Smooth muscle cell (in vitro differentiated cells): ENCODE measurements around the gene CES3. TPM values are rescaled to one million over a fixed set of nuclear protein-coding genes. Genes with fewer than 3 reads are reported as not detected.

Experiments used
- DNase-seq: peaks from one replicate; lab custom pipeline; 2025; ENCODE audit not compliant: unreplicated experiment; lab: John Stamatoyannopoulos, UW
- H2AFZ ChIP-seq: fragments of 200-600 bp; sonication (generic); 2 replicates; pipeline ENCODE4 v1.6.0; 2016; ENCODE audit warnings: antibody characterized with exemption, low read depth, mild to moderate bottlenecking
- H3F3A ChIP-seq: fragments of 200-600 bp; sonication (generic); 2 replicates; pipeline ENCODE4 v1.6.0; 2017; ENCODE audit warnings: antibody characterized with exemption, low read depth
- H3K27ac ChIP-seq: fragments of 200-600 bp; sonication (generic); 2 replicates; pipeline ENCODE4 v1.5.1; 2016; ENCODE audit warnings: low read depth, mild to moderate bottlenecking
- H3K27me3 ChIP-seq: fragments of 200-600 bp; sonication (generic); 2 replicates; pipeline ENCODE4 v1.6.1; 2016; ENCODE audit warnings: low read depth, mild to moderate bottlenecking
- H3K36me3 ChIP-seq: fragments of 200-600 bp; sonication (generic); 2 replicates; pipeline ENCODE4 v1.5.1; 2016; ENCODE audit warnings: low read depth
- H3K4me1 ChIP-seq: fragments of 200-600 bp; sonication (generic); 2 replicates; pipeline ENCODE4 v1.5.1; 2016; ENCODE audit warnings: low read depth
- H3K4me2 ChIP-seq: fragments of 200-600 bp; sonication (generic); 2 replicates; pipeline ENCODE4 v1.6.0; 2016; ENCODE audit warnings: mild to moderate bottlenecking
- H3K4me3 ChIP-seq: fragments of 200-600 bp; sonication (generic); 2 replicates; pipeline ENCODE4 v1.5.1; 2016; ENCODE audit warnings: mild to moderate bottlenecking
- H3K79me2 ChIP-seq: fragments of 200-600 bp; sonication (generic); 2 replicates; pipeline ENCODE4 v1.6.0; 2016; ENCODE audit warnings: low read depth, mild to moderate bottlenecking
- H3K9ac ChIP-seq: fragments of 200-600 bp; sonication (generic); 2 replicates; pipeline ENCODE4 v1.6.0; 2016; ENCODE audit warnings: low read depth
- H3K9me3 ChIP-seq: fragments of 200-600 bp; sonication (generic); replicated peaks from 2 replicates; pipeline ENCODE4 v1.5.1; 2016; ENCODE audit warnings: low read depth
- H4K20me1 ChIP-seq: fragments of 200-600 bp; sonication (generic); 2 replicates; pipeline ENCODE4 v1.6.0; 2016; ENCODE audit warnings: low read depth
- CTCF ChIP-seq: fragments of 200-600 bp; sonication (generic); IDR thresholded peaks from 2 replicates; pipeline ENCODE4 v1.5.1; 2017; ENCODE audit warnings: borderline replicate concordance, mild to moderate bottlenecking, antibody characterized with exemption; ENCODE audit not compliant: insufficient read depth, poor library complexity, severe bottlenecking
- WGBS: methylation state at CpG from one replicate; pipeline ENCODE4 v1.1.7; 2016; ENCODE audit warnings: low lambda C conversion rate; 5-methylcytosine and 5-hydroxymethylcytosine counted together
- polyA plus RNA-seq: library from polyadenylated mRNA; unstranded; fragments of >200 nt; fragmentation: Nextera tagmentation; extraction: Ambion mirVana; gene quantifications from 2 replicates; pipeline ENCODE4 v1.2.1, GENCODE V29; 2016
- total RNA-seq: library from RNA; depleted of rRNA; stranded (reverse); fragments of >200 nt; gene quantifications from 2 replicates; pipeline ENCODE4 v1.2.3, GENCODE V29; 2014

Gene CES3
- total and polyA plus RNA-seq, 2 experiments from 2014 or later, result 0.22 TPM; not detected in 1

- no peak for DNase-seq
- Histone ChIP-seq H3K27me3 (no peaks in the 10 kb centered on the region), H2AFZ (no peak overlapping the region), H3K9ac (no peak overlapping the region), H3K9me3 (no peaks in the 10 kb centered on the region), H3F3A (no peaks in the 10 kb centered on the region), H3K4me1 (peaks cover 16% of the 10 kb centered on the region), H3K4me2 (peak overlapping the region; percentile 93), H3K79me2 (peaks cover 25% of the 10 kb centered on the region), H4K20me1 (peaks cover 29% of the 10 kb centered on the region), H3K36me3 (no peaks in the 10 kb centered on the region), H3K4me3 (no peak overlapping the region), H3K27ac (no peak overlapping the region)
- 96% methylated on average over 6 of the region's 6 CpGs for WGBS
- no peak for TF ChIP-seq CTCF
Measured at GRCh38 chr16:66936462-66936861, 24.6 kb upstream of the CES3 start.

- Histone ChIP-seq H3K9me3 (no peaks in the 10 kb centered on the region), H3K27me3 (no peaks in the 10 kb centered on the region), H3K9ac (no peak overlapping the region), H3K79me2 (peaks cover 25% of the 10 kb centered on the region), H3K4me3 (no peak overlapping the region), H3K27ac (no peak overlapping the region), H4K20me1 (peaks cover 29% of the 10 kb centered on the region), H2AFZ (no peak overlapping the region), H3K4me1 (peaks cover 16% of the 10 kb centered on the region), H3K36me3 (no peaks in the 10 kb centered on the region), H3K4me2 (no peak overlapping the region), H3F3A (no peaks in the 10 kb centered on the region)
- no peak for TF ChIP-seq CTCF
- 97% methylated on average over 4 of the region's 4 CpGs for WGBS
- no peak for DNase-seq
Measured at GRCh38 chr16:66936889-66937554, 24.0 kb upstream of the CES3 start.

DNA sequence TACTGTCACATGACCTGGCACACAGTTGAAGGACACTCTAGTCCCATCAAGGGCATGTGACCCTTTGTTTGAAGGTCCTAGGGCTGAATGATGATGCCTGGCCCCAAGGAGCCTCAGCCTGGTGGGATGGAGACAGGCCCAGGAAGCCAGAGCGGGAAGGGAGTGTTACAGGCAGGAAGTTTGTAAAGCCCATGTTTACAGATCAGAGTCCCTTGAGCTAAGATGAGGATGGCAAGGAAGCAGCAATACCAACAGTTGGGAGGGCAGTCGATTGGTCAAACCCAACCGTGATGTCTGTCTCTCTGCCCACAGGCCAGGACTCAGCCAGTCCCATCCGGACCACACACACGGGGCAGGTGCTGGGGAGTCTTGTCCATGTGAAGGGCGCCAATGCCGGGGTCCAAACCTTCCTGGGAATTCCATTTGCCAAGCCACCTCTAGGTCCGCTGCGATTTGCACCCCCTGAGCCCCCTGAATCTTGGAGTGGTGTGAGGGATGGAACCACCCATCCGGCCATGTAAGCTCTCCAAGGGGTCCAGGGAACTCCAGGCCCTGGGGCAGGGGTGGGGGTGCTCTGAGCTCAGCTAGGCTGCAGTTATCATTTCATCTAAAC, 23.2 kb upstream of the CES3 start:
- no peaks in the 10 kb centered on the region for H3K9me3 ChIP-seq
- H4K20me1 ChIP-seq, result peaks cover 29% of the 10 kb centered on the region
- H3K9ac ChIP-seq, result no peak overlapping the region
- H3K79me2 ChIP-seq, result peaks cover 25% of the 10 kb centered on the region
- WGBS, result 95% methylated on average over 10 of the region's 10 CpGs
- H3K36me3 ChIP-seq, result no peaks in the 10 kb centered on the region
- H2AFZ ChIP-seq, result no peak overlapping the region
- no peaks in the 10 kb centered on the region for H3K27me3 ChIP-seq
- DNase-seq, result no peak
- H3K4me2 ChIP-seq, result no peak overlapping the region
- no peak overlapping the region for H3K27ac ChIP-seq
- TF ChIP-seq CTCF, result no peak
- no peaks in the 10 kb centered on the region for H3F3A ChIP-seq
- H3K4me3 ChIP-seq, result no peak overlapping the region
- H3K4me1 ChIP-seq, result peaks cover 16% of the 10 kb centered on the region

GRCh38 chr16:66939366-66939765, 21.7 kb upstream of the CES3 start:
- Histone ChIP-seq H3K79me2 (peaks cover 19% of the 10 kb centered on the region), H3K27me3 (no peaks in the 10 kb centered on the region), H2AFZ (no peak overlapping the region), H4K20me1 (peaks cover 25% of the 10 kb centered on the region), H3K4me1 (peaks cover 11% of the 10 kb centered on the region), H3K27ac (no peak overlapping the region), H3F3A (no peaks in the 10 kb centered on the region), H3K4me3 (no peak overlapping the region), H3K9ac (no peak overlapping the region), H3K9me3 (no peaks in the 10 kb centered on the region), H3K4me2 (no peak overlapping the region), H3K36me3 (no peaks in the 10 kb centered on the region)
- no peak for DNase-seq
- TF ChIP-seq CTCF, result no peak
